Gastrocnemius medialis (tissue), 4 donors: ENCODE data around the gene EPHB2.

ENCODE experiments used
- CTCF ChIP-seq, 5 experiments: fragments of 450-650 bp in 3 of 5; fragments of 200-600 bp in 2 of 5; sonication (generic) in 2 of 5; IDR thresholded peaks in 4 of 5; conservative IDR thresholded peaks in 1 of 5; 1 replicate in 4 of 5; 2 replicates in 1 of 5; pipeline ENCODE4 v1.5.1; 2016 to 2019; ENCODE audit warnings: antibody characterized with exemption in 5 of 5, mild to moderate bottlenecking in 3 of 5, moderate library complexity in 3 of 5
- POLR2A ChIP-seq, 2 donors: fragments of 450-650 bp; IDR thresholded peaks; one replicate each; pipeline ENCODE4 v1.6.1; 2017; ENCODE audit warnings: antibody characterized with exemption in 2 of 2, mild to moderate bottlenecking in 2 of 2, moderate library complexity in 2 of 2

GRCh38 chr1:22788254-22788661, 77.6 kb downstream of the EPHB2 start:
- TF ChIP-seq CTCF (IDR thresholded peaks at IDR 0.05 in 4 of 5, conservative IDR thresholded peaks at IDR 0.05 in 1 of 5) (no peak), POLR2A (IDR thresholded peaks at IDR 0.05) (no peak)
